ENCODE results near the gene C7orf33.

Gene C7orf33

DNA sequence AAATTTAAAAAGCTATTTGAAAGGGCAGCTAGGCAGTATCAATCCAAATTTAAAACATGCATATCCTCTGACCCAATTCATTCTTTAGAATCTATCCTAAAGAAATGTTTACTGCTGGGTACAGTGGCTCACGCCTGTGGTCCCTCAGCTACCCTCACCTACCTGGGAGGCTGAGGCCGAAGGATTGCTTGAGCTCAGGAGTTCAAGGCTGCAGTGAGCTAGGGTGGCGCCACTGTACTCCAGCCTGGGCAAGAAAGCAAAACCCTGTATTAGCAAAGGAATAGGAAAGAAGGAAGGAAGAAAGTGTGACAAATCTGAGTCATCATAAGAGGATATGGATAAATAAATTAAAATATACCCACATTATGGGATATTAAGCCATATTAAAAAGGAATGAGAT, 36.3 kb downstream of the C7orf33 start:
- TF ChIP-seq SIN3A (IDR thresholded peaks at IDR 0.05; ENCODE audit: borderline replicate concordance, insufficient read depth, low read length) (no peak), TAF1 (IDR thresholded peaks at IDR 0.05; ENCODE audit: borderline replicate concordance, insufficient read depth, low read length) (no peak), REST (IDR thresholded peaks at IDR 0.05; ENCODE audit: insufficient read depth in 1 of 2, low read depth in 2 of 2, low read length in 2 of 2) (no peak), FOXP2 (optimal IDR thresholded peaks at IDR 0.05; ENCODE audit: borderline replicate concordance, extremely low read depth, extremely low read length, insufficient read depth) (no peak), POLR2AphosphoS5 (IDR thresholded peaks at IDR 0.05; ENCODE audit: low read depth, low read length) (no peak)

- TF ChIP-seq REST (IDR thresholded peaks at IDR 0.05; ENCODE audit: insufficient read depth in 1 of 2, low read depth in 2 of 2, low read length in 2 of 2) (no peak), POLR2AphosphoS5 (IDR thresholded peaks at IDR 0.05; ENCODE audit: low read depth, low read length) (no peak), TAF1 (IDR thresholded peaks at IDR 0.05; ENCODE audit: borderline replicate concordance, insufficient read depth, low read length) (no peak), FOXP2 (optimal IDR thresholded peaks at IDR 0.05; ENCODE audit: borderline replicate concordance, extremely low read depth, extremely low read length, insufficient read depth) (no peak), SIN3A (IDR thresholded peaks at IDR 0.05; ENCODE audit: borderline replicate concordance, insufficient read depth, low read length) (no peak)
Observed at GRCh38 chr7:148628011-148628410, 37.4 kb downstream of the C7orf33 start.

DNA sequence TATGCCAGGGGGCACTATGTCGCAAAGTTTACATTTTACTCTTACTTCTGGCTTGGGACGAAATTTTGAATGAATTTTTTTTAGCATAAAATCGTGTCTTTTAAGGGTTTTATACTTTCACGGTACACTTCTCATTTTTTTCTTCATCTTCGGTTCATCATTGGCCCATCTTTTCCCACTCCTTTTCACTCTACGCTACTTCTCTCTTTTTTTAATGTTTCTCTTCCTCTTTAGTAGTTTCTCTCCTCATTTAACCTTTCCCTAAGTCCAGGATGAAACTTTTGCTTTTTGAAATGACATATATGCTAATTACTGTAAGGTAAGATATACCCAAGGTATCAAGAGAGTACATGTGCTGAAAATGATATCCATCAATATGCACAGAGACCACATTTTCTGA, 39.5 kb downstream of the C7orf33 start:
- TF ChIP-seq SIN3A (IDR thresholded peaks at IDR 0.05; ENCODE audit: borderline replicate concordance, insufficient read depth, low read length) (no peak), POLR2AphosphoS5 (IDR thresholded peaks at IDR 0.05; ENCODE audit: low read depth, low read length) (no peak), TAF1 (IDR thresholded peaks at IDR 0.05; ENCODE audit: borderline replicate concordance, insufficient read depth, low read length) (no peak), REST (IDR thresholded peaks at IDR 0.05; ENCODE audit: insufficient read depth in 1 of 2, low read depth in 2 of 2, low read length in 2 of 2) (no peak), FOXP2 (optimal IDR thresholded peaks at IDR 0.05; ENCODE audit: borderline replicate concordance, extremely low read depth, extremely low read length, insufficient read depth) (no peak)

- TF ChIP-seq POLR2AphosphoS5 (IDR thresholded peaks at IDR 0.05; ENCODE audit: low read depth, low read length): no peak
- TF ChIP-seq TAF1 (IDR thresholded peaks at IDR 0.05; ENCODE audit: borderline replicate concordance, insufficient read depth, low read length): no peak
- TF ChIP-seq FOXP2 (optimal IDR thresholded peaks at IDR 0.05; ENCODE audit: borderline replicate concordance, extremely low read depth, extremely low read length, insufficient read depth): no peak
- no peak for TF ChIP-seq REST (IDR thresholded peaks at IDR 0.05; ENCODE audit: insufficient read depth in 1 of 2, low read depth in 2 of 2, low read length in 2 of 2)
- TF ChIP-seq SIN3A (IDR thresholded peaks at IDR 0.05; ENCODE audit: borderline replicate concordance, insufficient read depth, low read length): no peak
Observed at GRCh38 chr7:148633761-148634160, 43.2 kb downstream of the C7orf33 start.

GRCh38 chr7:148637094-148637493, 46.5 kb downstream of the C7orf33 start:
- TF ChIP-seq POLR2AphosphoS5 (IDR thresholded peaks at IDR 0.05; ENCODE audit: low read depth, low read length) (no peak), REST (IDR thresholded peaks at IDR 0.05; ENCODE audit: insufficient read depth in 1 of 2, low read depth in 2 of 2, low read length in 2 of 2) (no peak), FOXP2 (optimal IDR thresholded peaks at IDR 0.05; ENCODE audit: borderline replicate concordance, extremely low read depth, extremely low read length, insufficient read depth) (no peak), SIN3A (IDR thresholded peaks at IDR 0.05; ENCODE audit: borderline replicate concordance, insufficient read depth, low read length) (no peak), TAF1 (IDR thresholded peaks at IDR 0.05; ENCODE audit: borderline replicate concordance, insufficient read depth, low read length) (no peak)
